OCI-M2 (cell line): ENCODE results near the gene NUP50.
"Not testable (repeated sequence)": the region's sequence is repeated elsewhere in the genome, so short reads cannot be mapped to it uniquely, and the experiment has no call there.

Experiments used
- DNase-seq: peaks from one replicate; lab custom pipeline; 2025; ENCODE audit not compliant: unreplicated experiment; lab: John Stamatoyannopoulos, UW

NUP50 gene

DNA sequence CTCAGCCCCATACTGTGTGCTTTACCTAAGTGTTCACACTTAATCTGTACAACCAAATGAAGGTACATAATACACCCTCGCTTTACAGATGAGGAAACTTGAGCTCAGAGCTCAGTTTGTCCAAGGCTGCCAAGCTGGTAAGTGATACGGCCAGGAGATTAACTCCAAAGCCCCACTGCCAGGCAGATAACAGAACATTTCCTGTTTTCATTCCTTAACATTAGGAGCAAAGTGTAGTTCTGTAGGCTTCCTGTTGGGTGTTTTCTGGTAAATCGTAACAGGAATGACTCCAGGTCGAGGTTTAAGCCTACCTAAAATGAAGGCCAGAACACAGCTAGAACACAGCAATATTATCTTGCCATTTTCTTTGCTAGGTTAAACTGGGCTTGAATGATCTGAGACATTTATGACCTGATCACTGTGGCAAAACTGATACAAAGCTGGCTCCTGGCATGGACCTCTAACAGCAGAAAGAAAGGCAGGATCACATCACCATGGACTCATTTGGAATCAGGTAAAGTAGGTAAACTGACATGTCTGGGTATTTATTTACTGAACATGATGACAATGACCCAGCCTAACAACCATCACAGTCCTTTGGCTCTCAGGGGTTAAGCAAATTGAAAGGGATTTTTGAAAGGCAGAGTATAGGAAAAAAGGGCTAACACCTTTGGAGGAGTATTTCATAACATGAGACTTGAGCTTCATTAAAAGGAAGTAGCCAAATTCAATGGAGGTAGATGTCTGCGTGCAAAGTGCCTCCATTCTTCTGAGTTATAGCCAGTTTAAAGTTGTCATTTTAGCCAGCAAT, 3.9 kb upstream of the NUP50 start:
- no peak for DNase-seq

DNA sequence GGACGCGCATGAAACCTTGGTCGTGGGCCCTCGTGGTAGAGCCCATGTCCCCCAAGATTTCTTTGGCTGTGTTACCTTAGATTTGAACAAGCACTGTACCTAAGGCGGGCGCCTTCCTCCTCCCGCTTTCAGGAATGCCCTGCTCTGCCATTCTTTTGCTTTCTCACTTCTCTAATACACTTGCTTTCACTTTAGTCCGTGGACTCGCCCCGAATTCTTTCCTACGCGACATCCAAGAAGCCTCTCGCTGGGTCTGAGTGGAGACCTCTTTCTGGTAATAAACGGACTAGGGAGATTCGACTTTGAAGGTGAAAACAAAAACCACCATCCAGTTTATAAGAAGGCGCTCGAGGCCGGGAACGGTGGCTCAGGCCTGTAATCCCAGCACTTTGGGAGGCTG, 1.2 kb upstream of the NUP50 start:
- no peak for DNase-seq

DNA sequence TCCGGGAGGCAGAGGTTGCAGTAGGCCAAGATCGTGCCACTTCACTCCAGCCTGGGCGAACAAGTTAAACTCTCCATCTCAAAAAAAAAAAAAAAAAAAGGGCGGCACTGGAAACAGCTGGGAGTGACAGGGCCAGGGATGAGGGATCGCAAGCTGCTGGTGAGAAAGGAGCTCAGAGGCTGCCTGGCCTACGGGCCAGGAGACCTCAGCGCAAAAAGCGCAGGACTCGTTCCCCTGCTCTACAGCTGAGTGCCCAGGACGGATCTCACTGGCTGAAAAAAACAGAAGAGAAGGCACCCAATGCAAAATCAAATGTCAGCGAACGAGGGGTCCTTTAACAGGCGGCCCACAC, 650 bp upstream of the NUP50 start:
- no peak for DNase-seq

DNA sequence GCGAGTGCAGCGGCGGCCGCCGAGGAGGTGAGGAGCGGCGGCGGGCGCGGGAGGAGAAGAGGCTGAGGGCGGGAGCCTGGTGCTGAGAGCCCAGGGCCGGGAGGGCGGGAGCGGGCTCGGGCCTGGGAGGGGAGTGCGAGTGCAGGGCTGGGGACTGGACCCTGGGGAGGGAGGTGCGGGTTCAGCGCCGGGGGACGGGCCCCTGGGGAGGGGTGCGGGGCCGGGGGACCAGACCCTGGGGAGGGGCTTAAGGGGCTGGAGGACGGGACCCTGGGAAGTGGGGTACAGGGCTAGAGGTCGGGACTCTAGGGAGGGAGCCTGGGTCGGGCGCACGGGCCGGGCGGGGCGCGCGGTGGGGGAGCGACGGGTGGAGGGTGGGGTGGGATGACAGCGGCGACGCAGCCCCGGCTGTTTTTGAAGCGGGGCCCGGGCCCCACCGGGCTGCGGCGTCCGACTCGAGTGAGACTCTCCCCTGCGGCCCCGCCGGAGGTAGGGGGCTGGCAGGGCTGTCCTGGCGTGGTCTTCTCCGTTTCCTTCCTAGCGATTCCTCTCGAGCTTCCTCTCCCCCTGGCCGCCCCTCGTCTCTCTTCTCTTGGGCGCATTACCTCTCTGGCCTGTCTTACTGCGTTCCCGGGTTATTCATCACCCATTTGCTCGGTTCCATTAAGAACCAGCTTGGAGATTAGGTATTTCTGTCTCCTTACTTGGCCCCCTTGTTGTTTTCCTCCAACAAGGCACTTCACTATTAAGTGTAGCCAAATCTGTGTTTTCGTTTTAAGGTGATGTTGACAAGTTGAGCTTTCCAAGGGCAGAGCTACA, 754 bp downstream of the NUP50 start:
- no peak for DNase-seq

DNA sequence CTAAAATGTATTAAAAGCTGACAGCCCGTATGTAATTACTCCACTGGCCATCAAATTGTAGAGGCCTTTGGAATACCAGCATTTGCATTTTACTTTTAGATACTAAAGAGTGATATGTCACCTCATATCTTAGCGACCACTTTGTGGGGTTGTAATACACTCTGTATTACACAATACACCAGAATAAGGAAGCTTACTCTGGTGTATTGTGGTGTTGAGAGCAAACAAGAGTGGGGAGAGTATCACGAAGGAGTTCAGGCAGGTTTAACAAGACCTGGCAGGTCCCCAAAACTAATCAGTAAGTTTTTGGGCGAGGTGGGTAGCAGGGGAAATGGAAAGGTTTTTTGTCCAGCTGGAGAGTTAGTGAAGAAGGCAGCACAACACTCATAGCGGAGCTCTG, 3.2 kb downstream of the NUP50 start:
- no peak for DNase-seq

DNA sequence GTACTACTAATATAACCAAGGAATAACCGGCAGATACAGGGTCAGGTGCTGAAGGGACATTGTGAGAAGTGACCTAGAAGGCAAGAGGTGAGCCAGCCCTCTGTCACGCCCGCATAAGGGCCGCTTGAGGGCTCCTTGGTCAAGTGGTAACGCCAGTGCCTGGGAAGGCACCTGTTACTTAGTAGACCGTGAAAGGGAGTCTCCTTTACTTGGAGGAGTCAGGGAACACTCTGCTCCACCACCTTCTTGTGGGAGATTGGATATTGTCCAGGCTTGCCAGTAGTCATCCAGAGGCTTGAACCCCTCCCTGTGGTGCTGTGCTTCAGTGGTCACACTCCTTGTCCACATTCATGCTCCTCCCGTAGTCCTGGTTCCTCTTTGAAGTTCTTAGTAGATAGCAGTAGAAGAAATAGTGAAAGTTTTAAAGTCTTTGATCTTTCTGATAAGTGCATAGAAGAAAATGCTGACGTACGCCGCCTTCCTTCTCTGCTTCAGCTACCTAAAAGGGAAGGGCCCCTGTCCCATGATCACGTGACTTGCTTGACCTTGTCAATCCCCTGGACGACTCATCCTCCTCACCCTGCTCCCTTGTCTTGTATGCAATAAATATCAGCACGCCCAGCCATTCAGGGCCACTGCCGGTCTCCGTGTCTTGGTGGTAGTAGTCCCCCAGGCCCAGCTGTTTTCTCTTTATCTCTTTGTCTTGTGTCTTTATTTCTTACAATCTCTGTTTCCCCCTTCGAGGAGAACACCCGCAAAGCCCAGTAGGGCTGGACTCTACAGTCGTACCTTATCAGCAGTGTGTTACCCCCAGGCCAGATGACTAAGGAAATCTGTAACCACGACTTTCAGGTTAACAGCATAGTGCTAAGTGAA, 6.1 kb downstream of the NUP50 start:
- no peak for DNase-seq

DNA sequence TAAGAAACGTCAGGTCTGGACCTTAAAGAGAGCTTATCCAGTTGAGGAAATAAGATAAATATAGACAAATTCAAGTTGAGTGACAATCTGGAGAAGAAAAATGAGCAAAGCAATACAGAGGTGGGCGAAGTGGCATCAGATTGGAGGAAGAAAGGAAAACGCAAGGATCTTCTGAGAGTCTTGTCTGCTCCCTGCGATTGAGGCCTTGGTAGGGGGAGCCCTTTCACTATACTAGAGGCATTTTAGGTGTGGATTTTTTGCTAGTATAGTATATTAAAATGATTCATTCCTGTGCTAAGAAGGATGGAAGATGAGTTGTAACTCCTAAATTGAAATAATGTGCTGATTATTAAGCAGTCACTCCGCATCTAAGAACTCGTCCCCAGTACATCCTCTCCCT, 8.1 kb downstream of the NUP50 start:
- no peak for DNase-seq

DNA sequence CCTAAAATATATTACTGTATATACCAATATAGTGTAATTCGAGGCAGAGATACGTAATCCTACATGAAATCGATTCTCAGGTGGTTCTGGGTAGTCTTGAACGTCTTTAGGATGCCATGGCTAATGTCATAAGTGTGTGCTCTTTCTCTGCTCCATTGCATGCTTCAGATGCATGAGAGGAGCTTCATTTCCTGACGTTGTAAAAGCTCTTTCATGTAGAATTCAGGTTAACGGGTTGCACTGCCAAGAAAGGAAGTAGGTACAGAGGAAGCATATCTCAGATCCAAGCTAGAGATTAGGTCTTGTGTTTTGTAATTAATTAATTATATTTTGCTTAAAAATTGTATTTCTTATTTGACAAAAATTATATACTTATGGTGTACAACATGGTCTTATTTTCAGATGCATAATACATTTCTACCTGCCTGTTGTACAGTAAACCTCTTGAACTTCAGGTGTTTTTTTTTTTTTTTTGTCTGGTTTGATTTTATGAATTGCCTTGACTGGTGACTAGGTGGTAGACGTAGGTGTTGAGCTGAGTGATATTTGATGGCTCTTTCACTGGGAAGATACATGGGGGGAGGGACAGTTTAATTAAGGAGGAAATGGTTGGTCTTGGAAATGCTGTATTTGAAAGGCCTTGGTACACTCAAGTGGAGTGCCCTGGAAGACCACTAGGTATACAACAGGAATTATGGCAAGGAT, 9.3 kb downstream of the NUP50 start:
- no peak for DNase-seq

DNA sequence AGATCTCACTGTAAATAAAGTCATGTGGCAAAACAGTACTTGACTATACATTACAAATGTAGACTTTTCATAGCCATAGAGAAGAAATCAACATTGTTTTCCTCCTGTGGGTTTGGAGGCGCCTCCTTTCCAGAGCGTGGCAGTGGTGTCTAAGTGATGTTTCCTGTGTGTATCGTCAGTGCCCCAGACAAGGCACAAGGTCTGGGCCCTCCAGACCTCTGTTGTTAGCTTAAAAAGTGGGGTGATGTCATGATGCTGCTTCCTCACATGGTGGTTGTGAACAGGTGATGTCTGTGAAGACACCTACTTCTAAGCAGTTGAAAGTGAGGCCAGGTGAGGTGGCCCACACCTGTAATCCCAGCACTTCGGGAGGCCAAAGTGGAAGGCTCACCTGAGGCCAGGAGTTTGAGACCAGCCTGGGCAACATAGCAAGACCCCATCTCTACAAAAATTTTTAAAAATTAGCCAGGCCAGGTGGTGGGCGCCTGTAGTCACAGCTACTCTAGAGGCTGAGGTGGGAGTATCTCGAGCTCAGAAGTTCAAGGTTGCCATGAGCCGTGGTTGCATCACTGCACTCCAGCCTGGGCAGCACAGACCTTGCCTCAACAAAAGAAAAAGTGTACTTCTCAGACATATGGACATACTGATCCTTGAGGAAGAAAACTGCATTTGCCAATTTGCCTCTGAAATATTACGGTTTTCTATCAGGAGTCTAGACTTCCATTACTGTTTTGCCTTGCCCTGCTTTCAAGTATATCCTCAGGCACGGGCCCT, 15.7 kb downstream of the NUP50 start:
- no peak for DNase-seq

DNA sequence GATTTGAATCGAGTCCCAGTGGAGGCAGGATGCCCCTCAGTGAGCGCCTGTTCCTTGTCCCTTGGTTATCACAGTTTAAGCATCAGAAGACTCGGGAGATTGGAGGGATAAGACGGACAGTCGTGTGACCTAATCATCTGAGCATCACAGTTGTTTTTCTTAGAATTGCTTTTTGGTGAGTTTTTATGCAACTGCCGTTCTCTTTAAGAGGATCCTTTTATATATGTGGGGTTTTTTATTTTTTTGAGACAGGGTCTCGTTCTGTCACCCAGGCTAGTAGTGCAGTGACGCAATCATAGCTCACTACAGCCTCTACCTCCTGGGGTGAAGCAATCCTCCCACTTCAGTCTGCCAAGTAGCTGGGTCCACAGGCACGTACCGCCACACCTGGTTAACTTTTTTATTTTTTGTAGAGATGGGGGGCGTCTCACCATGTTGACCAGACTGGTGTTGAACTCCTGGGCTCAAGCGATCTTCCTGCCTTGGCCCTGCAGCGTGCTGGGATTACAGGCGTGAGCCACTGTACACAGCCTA, 16.5 kb downstream of the NUP50 start:
- no peak for DNase-seq

DNA sequence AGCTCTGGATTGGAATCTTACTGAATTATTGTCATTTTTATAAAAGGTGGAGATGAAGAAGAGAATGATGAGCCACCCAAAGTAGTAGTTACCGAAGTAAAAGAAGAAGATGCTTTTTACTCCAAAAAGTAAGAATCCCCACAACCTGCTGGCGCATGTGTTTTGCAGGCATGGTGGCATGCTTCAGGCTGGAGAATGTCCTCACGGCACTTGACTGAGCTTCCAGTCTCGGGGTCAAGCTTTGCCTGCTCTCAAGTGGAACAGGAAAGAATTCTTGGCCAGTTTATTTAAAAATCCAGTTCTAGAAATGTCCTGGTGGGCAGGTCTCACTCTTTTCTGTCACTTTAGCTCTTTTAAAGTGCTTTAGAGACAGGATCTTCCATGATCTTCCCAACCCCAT, 17.5 kb downstream of the NUP50 start:
- no peak for DNase-seq

DNA sequence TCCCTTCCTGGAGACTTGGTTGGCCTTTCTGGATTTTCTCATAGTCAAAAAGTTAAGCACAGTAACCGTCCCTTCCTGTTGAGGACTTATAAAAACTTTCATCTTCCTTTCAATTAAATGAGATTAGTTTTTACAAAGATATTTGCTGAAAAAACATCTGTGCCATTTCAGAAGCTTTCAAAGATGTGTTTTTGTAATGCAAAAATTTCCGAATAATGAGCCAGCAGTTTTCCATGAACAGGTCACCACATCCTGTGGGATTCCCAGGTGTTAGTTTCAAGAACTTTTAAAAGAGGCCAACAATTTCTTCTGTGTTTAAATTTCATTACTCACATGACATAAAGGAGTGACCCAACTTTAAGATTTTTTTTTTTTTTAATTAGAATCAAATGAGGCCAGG, 18.0 kb downstream of the NUP50 start:
- DNase-seq, result no peak

DNA sequence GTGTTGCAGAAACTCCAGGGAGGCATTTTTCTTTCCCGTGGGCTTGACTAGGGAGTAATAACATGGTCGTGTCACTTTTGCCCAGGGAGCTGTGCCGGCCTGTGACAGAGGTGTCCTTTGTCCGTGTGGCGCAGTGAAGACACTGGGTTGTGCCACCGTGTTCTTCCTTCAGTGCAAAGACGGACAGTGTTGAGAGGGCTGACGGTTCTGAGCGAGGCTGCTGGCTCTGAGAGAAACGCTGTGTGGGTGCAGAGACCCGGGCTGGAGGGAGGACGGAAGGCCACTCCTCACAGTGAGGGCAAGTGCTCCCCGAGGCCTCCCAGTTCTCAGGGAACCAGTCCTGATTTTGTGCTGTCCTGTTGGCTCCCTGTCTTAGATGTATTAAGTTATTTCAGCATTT, 20.2 kb downstream of the NUP50 start:
- no peak for DNase-seq

DNA sequence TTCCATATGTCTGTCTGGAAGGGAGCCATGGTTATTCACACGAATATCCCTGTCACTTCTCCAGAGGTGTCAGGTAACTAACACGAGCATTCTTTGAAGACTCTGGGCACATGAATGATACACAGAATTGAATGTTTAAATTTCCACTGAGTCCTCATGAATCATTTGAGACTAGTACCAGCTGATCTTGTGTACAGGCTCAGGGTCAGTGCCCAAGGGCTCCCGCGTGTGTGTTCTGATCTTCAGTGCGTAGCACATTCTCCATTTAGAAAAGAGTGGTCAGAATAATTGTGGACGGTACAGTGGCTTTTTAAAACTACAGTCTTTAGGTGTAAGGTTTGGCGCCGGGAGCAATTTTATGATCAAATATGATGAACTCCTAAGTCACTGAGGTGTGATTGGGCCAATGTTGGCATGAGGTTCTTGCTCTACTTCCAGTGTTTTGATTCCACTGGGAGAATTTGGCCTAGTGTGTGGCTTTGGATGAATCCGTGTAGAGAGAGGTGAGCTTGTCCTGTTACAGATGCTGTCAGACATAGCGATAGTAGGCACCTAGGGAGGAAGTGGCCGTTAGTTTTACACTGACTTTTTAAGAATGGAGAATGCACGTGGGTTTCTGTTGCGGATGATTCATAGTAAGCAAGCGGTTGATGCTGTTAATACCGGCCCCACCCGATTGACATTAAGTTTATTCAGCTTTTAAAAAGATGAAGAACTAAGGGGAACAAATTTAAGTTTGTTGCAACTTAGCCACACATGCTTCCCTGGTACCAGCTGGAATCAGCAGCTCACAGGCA, 22.2 kb downstream of the NUP50 start:
- no peak for DNase-seq

DNA sequence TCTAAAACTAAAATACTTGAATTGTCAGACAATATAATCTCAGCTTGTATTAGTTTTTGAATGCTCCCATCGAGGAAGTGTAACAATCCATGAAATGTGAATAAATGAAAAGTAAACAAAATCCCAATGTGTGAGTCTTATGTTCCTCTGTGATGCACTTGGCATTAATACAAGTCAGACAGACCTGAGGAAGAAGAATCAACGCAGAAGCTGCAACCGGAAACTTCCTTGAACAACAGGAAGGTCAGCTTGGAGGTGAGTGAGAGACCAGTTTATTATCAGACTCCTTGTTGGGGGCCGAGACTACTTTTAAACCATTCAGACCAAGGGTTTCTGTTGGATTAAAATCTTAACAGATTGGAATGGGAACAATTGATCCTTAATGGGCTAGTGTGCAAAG, 24.2 kb downstream of the NUP50 start:
- no peak for DNase-seq

DNA sequence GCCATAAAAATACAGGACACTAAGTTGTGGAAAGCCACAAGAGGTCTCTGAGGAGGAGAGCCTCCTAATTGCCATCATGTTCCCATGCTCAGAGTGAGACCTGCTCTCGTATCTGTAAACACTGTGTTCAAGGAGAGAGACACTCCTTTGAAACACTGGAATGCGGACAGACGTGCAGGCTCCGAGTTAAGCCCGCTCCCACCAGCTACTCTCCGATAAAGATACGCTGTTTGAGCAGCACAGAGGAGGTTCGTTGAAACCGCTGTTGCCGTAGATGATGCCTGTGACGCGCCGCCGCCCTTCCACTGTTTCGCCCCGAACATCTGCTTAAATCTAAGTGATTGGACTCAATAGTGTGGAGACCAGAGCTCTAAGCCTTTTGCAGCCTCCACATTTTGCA, 25.1 kb downstream of the NUP50 start:
- no peak for DNase-seq

DNA sequence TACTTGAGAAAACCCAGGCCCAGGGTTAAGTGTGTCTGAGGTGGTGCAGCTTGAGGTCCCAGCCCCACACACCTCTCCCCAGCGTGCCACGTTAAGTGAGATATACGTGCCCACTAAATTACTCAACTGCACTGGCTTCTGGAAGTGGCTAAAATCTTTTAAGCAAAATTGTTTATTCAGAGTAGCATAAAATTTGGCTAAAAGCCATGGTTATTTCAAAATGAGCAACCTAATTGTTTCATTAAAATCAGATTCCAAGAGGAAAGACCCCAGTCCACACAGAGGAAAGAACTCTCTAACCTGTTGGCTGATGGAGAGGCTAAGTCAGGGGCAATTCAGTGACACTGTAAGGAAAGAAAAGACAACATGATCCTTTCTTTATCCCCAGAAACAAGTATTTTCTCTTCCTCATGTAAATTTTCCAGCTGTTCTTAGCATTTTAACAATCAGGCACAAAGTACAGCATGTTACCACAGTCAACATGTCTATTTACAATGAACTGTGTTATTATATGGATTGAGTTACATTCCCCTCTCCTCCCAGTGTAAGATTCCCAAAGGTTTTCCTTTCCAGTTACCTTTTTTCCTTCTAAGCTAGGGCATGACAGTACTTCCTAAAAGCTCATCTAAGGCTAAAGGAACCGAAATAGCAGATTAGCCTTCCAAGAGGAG, 26.6 kb downstream of the NUP50 start:
- no peak for DNase-seq

DNA sequence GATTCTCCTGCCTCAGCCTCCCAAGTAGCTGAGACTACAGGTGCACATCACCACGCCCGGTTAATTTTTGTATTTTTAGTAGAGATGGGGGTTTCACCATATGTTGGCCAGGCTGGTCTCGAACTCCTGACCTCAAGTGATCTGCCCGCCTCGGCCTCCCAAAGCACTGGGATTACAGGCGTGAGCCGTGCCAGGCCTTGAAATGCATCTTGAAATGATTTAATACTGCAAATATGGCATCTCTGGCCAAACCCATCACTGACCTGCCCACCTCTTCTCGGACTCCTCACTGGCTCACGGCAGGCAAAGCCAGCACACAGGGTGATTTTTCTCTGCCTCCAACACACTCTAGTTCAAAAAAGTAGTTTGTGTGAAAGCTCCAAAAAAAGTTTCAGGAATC, 28.0 kb downstream of the NUP50 start:
- not testable (repeated sequence) for DNase-seq
